KMS-11 (cell line): ENCODE measurements around the gene ANKMY2.

Experiments
- H2AFZ ChIP-seq: fragments of 200-600 bp; sonication (generic); 2 replicates; pipeline ENCODE4 v1.6.1; 2016; ENCODE audit warnings: antibody characterized with exemption, mixed run types, low read depth
- H3K27ac ChIP-seq: fragments of 200-600 bp; sonication (generic); 2 replicates; pipeline ENCODE4 v1.6.1; 2016; ENCODE audit warnings: mild to moderate bottlenecking, mixed run types
- H3K27me3 ChIP-seq: fragments of 200-600 bp; sonication (generic); 2 replicates; pipeline ENCODE4 v1.6.1; 2017; ENCODE audit warnings: mild to moderate bottlenecking, low read depth, mixed run types, moderate library complexity; ENCODE audit not compliant: insufficient read depth
- H3K36me3 ChIP-seq: fragments of 200-600 bp; sonication (generic); 2 replicates; pipeline ENCODE4 v1.6.1; 2017; ENCODE audit warnings: mild to moderate bottlenecking, mixed run types; ENCODE audit not compliant: insufficient read depth
- H3K4me1 ChIP-seq: fragments of 200-600 bp; sonication (generic); 2 replicates; pipeline ENCODE4 v1.6.1; 2016; ENCODE audit warnings: mild to moderate bottlenecking, low read depth, mixed run types; ENCODE audit not compliant: poor library complexity, severe bottlenecking
- H3K4me2 ChIP-seq: fragments of 200-600 bp; sonication (generic); 2 replicates; pipeline ENCODE4 v1.7.0; 2016; ENCODE audit warnings: mild to moderate bottlenecking, mixed run types
- H3K4me3 ChIP-seq: fragments of 200-600 bp; sonication (generic); IDR thresholded peaks from 2 replicates; pipeline ENCODE4 v1.6.1; 2017; ENCODE audit warnings: low read depth, low read length, mixed read lengths; ENCODE audit not compliant: insufficient read depth
- H3K79me2 ChIP-seq: fragments of 200-600 bp; sonication (generic); 2 replicates; pipeline ENCODE4 v1.6.1; 2016; ENCODE audit warnings: low read depth, mixed run types; ENCODE audit not compliant: insufficient read depth
- H3K9ac ChIP-seq: fragments of 200-600 bp; sonication (generic); 2 replicates; pipeline ENCODE4 v1.6.1; 2016; ENCODE audit warnings: mild to moderate bottlenecking, mixed run types
- H4K20me1 ChIP-seq: fragments of 200-600 bp; sonication (generic); 2 replicates; pipeline ENCODE4 v1.6.1; 2016; ENCODE audit warnings: mild to moderate bottlenecking, mixed run types; ENCODE audit not compliant: insufficient read depth
- TF ChIP-seq, protein P1 (sequence below): fragments of 200-600 bp; sonication (generic); conservative IDR thresholded peaks from 2 replicates; pipeline ENCODE4 v1.6.1; 2017; ENCODE audit warnings: low read depth, mild to moderate bottlenecking, antibody characterized with exemption, low read length, moderate library complexity, mixed read lengths

Gene ANKMY2

GRCh38 chr7:16564023-16564380 lies 81.6 kb downstream of the ANKMY2 start:
- TF ChIP-seq, protein P1, sequence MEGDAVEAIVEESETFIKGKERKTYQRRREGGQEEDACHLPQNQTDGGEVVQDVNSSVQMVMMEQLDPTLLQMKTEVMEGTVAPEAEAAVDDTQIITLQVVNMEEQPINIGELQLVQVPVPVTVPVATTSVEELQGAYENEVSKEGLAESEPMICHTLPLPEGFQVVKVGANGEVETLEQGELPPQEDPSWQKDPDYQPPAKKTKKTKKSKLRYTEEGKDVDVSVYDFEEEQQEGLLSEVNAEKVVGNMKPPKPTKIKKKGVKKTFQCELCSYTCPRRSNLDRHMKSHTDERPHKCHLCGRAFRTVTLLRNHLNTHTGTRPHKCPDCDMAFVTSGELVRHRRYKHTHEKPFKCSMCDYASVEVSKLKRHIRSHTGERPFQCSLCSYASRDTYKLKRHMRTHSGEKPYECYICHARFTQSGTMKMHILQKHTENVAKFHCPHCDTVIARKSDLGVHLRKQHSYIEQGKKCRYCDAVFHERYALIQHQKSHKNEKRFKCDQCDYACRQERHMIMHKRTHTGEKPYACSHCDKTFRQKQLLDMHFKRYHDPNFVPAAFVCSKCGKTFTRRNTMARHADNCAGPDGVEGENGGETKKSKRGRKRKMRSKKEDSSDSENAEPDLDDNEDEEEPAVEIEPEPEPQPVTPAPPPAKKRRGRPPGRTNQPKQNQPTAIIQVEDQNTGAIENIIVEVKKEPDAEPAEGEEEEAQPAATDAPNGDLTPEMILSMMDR, result no peak
- Histone ChIP-seq H3K4me3 (no peak overlapping the region), H3K27me3 (no peaks in the 10 kb centered on the region), H3K9ac (no peak overlapping the region), H3K4me1 (peaks cover 6% of the 10 kb centered on the region), H3K4me2 (no peak overlapping the region), H4K20me1 (no peaks in the 10 kb centered on the region), H2AFZ (no peak overlapping the region), H3K27ac (no peak overlapping the region), H3K79me2 (no peaks in the 10 kb centered on the region), H3K36me3 (no peaks in the 10 kb centered on the region)

- TF ChIP-seq, protein P1, result no peak
- Histone ChIP-seq H4K20me1 (no peaks in the 10 kb centered on the region), H3K9ac (no peak overlapping the region), H3K36me3 (no peaks in the 10 kb centered on the region), H3K4me3 (no peak overlapping the region), H3K79me2 (no peaks in the 10 kb centered on the region), H3K27ac (no peak overlapping the region), H2AFZ (no peak overlapping the region), H3K4me2 (no peak overlapping the region), H3K27me3 (no peaks in the 10 kb centered on the region), H3K4me1 (peaks cover 6% of the 10 kb centered on the region)
Measured at GRCh38 chr7:16563281-16564022, 82.1 kb downstream of the ANKMY2 start.

- H3K4me1 ChIP-seq, result peaks cover 6% of the 10 kb centered on the region
- no peaks in the 10 kb centered on the region for H4K20me1 ChIP-seq
- no peak overlapping the region for H2AFZ ChIP-seq
- H3K27ac ChIP-seq, result no peak overlapping the region
- no peaks in the 10 kb centered on the region for H3K36me3 ChIP-seq
- no peak overlapping the region for H3K4me2 ChIP-seq
- no peaks in the 10 kb centered on the region for H3K79me2 ChIP-seq
- H3K27me3 ChIP-seq, result no peaks in the 10 kb centered on the region
- H3K9ac ChIP-seq, result no peak overlapping the region
- no peak overlapping the region for H3K4me3 ChIP-seq
- TF ChIP-seq, protein P1, result no peak
Measured at GRCh38 chr7:16562456-16563220, 82.9 kb downstream of the ANKMY2 start.

DNA sequence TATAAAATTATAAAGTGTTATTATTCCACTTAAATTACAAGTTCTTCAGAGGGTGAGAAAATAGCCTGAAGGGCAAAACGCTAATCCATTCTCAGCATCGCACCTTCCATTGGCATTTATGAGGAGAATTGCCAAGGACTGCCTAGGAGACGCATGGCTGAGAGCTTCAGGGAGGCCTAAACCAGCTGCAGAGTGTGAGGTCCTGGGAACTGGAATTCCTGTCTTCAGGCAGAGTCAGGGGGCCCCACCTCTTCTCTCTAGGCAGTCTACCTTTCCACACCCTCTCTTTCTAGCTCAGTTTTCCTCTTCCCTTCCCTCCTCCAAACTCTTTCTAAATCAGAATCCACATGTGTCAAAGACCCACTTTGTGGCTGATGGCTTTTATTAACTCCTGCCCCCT lies 83.6 kb downstream of the ANKMY2 start:
- TF ChIP-seq, protein P1, result no peak
- Histone ChIP-seq H3K79me2 (no peaks in the 10 kb centered on the region), H3K4me2 (no peak overlapping the region), H4K20me1 (no peaks in the 10 kb centered on the region), H3K4me1 (peaks cover 6% of the 10 kb centered on the region), H3K9ac (no peak overlapping the region), H3K27me3 (no peaks in the 10 kb centered on the region), H3K36me3 (no peaks in the 10 kb centered on the region), H3K27ac (no peak overlapping the region), H2AFZ (no peak overlapping the region), H3K4me3 (no peak overlapping the region)
